Measurements from ENCODE around the gene FGD2. TPM values are rescaled to one million over a fixed set of nuclear protein-coding genes. Genes with fewer than 3 reads are reported as not detected.

Gene FGD2, protein sequence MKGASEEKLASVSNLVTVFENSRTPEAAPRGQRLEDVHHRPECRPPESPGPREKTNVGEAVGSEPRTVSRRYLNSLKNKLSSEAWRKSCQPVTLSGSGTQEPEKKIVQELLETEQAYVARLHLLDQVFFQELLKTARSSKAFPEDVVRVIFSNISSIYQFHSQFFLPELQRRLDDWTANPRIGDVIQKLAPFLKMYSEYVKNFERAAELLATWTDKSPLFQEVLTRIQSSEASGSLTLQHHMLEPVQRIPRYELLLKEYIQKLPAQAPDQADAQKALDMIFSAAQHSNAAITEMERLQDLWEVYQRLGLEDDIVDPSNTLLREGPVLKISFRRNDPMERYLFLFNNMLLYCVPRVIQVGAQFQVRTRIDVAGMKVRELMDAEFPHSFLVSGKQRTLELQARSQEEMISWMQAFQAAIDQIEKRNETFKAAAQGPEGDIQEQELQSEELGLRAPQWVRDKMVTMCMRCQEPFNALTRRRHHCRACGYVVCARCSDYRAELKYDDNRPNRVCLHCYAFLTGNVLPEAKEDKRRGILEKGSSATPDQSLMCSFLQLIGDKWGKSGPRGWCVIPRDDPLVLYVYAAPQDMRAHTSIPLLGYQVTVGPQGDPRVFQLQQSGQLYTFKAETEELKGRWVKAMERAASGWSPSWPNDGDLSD
- polyA plus RNA-seq (2013, experiment 1 of 2): not detected
- not detected for polyA plus RNA-seq (2013, experiment 2 of 2)

- H3K4me1 ChIP-seq (ENCODE audit: control insufficient read depth, insufficient read depth, low read length, poor library complexity, severe bottlenecking): no peaks in the 10 kb centered on the region
- H3K9me3 ChIP-seq (ENCODE audit: control insufficient read depth, low read length): no peaks in the 10 kb centered on the region
- no peak within 1 kb of the TSS for H3K27ac ChIP-seq (ENCODE audit: low read depth, low read length, severe bottlenecking)
- H3K4me3 ChIP-seq (ENCODE audit: extremely low read depth, insufficient read depth, low read length, poor library complexity, severe bottlenecking): no peak within 1 kb of the TSS
- H3K36me3 ChIP-seq (ENCODE audit: control insufficient read depth, insufficient read depth, low read length): no peaks in the 10 kb centered on the region
- WGBS, 2 experiments (ENCODE audit: insufficient coverage in 2 of 2): 79 to 89% methylated on average over 5 to 12 of the region's 14 CpGs
These were observed at the start of gene FGD2 for GRCh38 chr6:37005061-37005810. TSS of gene FGD2 (plus strand) at chr6:37005655. CDS start at chr6:37005818, 163 bp downstream.

DNA sequence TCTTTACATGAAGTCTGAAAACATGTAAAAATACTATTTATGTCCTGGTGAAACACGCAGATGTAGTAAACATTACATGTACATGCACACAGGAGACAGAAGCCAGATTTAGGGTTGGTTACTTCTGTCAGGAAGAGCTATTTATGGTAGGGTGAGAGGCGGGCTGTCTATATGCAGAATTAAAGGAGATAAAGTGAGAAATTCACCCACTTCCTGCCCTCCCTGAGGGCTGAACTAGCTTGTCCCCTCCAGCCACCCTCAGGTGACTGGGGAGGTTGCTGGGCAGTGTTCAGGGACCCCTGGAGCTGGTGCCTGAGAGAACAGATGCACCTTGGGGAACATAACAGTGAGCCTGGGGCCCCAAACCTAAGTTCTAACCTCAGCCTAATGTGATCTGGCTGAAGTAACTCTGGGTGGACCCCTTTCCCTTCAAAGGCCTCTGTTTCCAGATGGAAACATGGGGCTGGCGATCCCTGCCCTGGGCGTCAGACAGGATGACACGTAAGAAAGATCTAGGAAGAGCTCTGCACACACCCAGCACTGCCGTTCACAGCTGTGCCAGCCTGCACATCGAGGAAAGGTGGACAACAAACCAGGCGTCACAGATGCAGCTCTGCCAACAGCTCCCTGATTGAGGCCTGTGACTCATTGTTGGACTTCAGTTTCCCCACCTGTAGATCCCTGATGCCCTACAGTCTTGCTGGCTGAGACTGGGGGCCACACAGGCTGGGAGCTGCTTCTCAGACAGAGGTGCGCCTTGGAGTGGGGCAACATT, 49.6 kb upstream of the FGD2 start:
- WGBS, 2 experiments (ENCODE audit: insufficient coverage in 2 of 2): 90 to 95% methylated on average over 6 to 7 of the region's 9 CpGs
- H3K4me1 ChIP-seq (ENCODE audit: control insufficient read depth, insufficient read depth, low read length, poor library complexity, severe bottlenecking): peaks cover 17% of the 10 kb centered on the region
- no peaks in the 10 kb centered on the region for H3K36me3 ChIP-seq (ENCODE audit: control insufficient read depth, insufficient read depth, low read length)
- no peaks in the 10 kb centered on the region for H3K9me3 ChIP-seq (ENCODE audit: control insufficient read depth, low read length)
- no peak overlapping the region for H3K27ac ChIP-seq (ENCODE audit: low read depth, low read length, severe bottlenecking)
- no peak overlapping the region for H3K4me3 ChIP-seq (ENCODE audit: extremely low read depth, insufficient read depth, low read length, poor library complexity, severe bottlenecking)

DNA sequence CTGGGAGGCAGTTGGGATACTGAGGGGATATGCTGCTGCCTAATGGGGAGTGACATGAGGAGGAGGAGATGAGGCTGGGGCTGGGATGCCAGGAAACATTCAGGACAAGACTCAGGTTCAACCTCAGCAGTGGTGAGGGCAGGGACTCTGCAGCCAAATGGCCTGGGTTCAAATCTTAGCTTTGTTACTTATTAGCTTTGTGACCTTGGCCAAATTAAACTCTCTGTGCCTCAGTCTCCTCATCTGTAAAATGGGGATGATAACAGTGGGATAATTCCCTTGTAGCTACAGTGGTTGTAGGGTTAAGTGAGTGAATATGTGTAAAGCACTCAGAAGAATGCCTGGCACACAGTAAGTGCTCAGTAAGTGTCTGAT, 49.0 kb upstream of the FGD2 start:
- no peaks in the 10 kb centered on the region for H3K9me3 ChIP-seq (ENCODE audit: control insufficient read depth, low read length)
- no peak overlapping the region for H3K27ac ChIP-seq (ENCODE audit: low read depth, low read length, severe bottlenecking)
- no peaks in the 10 kb centered on the region for H3K36me3 ChIP-seq (ENCODE audit: control insufficient read depth, insufficient read depth, low read length)
- peaks cover 20% of the 10 kb centered on the region for H3K4me1 ChIP-seq (ENCODE audit: control insufficient read depth, insufficient read depth, low read length, poor library complexity, severe bottlenecking)
- no peak overlapping the region for H3K4me3 ChIP-seq (ENCODE audit: extremely low read depth, insufficient read depth, low read length, poor library complexity, severe bottlenecking)

GRCh38 chr6:36957773-36958271, 47.6 kb upstream of the FGD2 start:
- Histone ChIP-seq H3K4me1 (ENCODE audit: control insufficient read depth, insufficient read depth, low read length, poor library complexity, severe bottlenecking) (peaks cover 20% of the 10 kb centered on the region), H3K27ac (ENCODE audit: low read depth, low read length, severe bottlenecking) (no peak overlapping the region), H3K9me3 (ENCODE audit: control insufficient read depth, low read length) (no peaks in the 10 kb centered on the region), H3K36me3 (ENCODE audit: control insufficient read depth, insufficient read depth, low read length) (no peaks in the 10 kb centered on the region), H3K4me3 (ENCODE audit: extremely low read depth, insufficient read depth, low read length, poor library complexity, severe bottlenecking) (no peak overlapping the region)
- 90 to 96% methylated on average over 8 to 9 of the region's 9 CpGs for WGBS, 2 experiments (ENCODE audit: insufficient coverage in 2 of 2)

DNA sequence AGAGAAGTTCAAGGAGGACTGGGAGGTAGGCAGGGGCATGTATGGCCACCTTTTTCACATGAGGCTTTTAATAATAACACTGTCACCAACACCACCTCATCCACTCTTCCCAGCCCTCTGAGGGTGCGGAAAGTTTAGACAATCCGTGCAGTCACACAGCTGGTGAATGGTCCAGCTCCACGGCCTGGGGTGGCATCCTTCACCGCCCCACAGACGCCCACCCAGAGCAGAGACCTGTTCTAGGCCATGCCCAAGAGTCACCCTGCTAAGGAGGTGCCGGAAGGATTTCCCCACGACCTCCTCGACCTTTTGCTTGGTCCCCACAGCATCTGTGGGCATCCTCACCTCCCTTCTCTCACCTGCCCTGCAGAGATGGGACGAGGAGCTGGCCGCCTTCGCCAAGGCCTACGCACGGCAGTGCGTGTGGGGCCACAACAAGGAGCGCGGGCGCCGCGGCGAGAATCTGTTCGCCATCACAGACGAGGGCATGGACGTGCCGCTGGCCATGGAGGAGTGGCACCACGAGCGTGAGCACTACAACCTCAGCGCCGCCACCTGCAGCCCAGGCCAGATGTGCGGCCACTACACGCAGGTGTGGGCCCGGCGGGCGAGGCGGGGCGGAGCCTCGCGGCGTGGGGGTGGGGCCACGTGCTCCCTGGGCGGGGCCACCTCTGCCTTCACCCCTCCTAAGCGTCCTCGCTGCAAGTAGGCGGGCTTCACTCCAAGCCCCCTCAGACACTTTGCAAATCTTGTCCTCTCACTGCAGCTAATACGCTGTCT, 46.5 kb upstream of the FGD2 start:
- WGBS, 2 experiments (ENCODE audit: insufficient coverage in 2 of 2): 92 to 95% methylated on average over 43 to 44 of the region's 44 CpGs
- no peak overlapping the region for H3K4me3 ChIP-seq (ENCODE audit: extremely low read depth, insufficient read depth, low read length, poor library complexity, severe bottlenecking)

DNA sequence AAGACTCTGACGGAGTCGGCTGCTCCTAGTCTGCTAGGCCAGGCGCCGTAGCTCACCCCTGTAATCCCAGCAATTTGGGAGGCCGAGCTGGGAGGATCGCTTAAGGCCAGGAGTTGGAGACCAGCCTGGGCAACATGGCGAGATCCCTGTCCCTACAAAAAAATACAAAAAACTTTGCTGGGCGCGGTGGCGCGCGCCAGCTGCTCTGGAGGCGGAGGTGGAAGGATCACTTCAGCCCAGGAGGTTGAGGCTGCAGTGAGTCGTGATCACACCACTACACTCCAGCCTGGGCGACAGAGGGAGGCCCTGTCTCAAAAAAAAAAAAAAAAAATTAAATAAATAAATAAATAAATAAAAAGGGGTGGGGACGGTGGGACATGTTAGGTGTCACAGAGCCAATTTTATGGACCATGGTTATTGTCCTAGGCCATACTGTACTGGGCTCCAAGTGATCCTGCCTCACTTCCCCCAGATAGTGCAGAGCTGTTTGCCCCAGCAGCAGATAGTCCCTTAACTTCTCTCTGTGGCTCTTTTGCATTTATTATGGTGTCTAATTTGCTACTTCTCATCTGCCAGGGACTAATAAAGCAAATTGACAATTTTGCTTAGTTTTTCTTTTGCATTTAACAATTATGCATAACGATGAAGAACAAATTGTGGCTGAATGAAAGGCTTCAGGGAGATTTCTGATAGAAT, 45.8 kb upstream of the FGD2 start:
- H3K27ac ChIP-seq (ENCODE audit: low read depth, low read length, severe bottlenecking): no peak overlapping the region
- 95 to 97% methylated on average over 11 to 13 of the region's 17 CpGs for WGBS, 2 experiments (ENCODE audit: insufficient coverage in 2 of 2)
- peaks cover 14% of the 10 kb centered on the region for H3K4me1 ChIP-seq (ENCODE audit: control insufficient read depth, insufficient read depth, low read length, poor library complexity, severe bottlenecking)
- H3K36me3 ChIP-seq (ENCODE audit: control insufficient read depth, insufficient read depth, low read length): no peaks in the 10 kb centered on the region
- no peak overlapping the region for H3K4me3 ChIP-seq (ENCODE audit: extremely low read depth, insufficient read depth, low read length, poor library complexity, severe bottlenecking)
- no peaks in the 10 kb centered on the region for H3K9me3 ChIP-seq (ENCODE audit: control insufficient read depth, low read length)

More for the DNA sequence above, 46.5 kb upstream of the FGD2 start:
- Histone ChIP-seq H3K36me3 (ENCODE audit: control insufficient read depth, insufficient read depth, low read length) (no peaks in the 10 kb centered on the region), H3K4me1 (ENCODE audit: control insufficient read depth, insufficient read depth, low read length, poor library complexity, severe bottlenecking) (peaks cover 20% of the 10 kb centered on the region), H3K27ac (ENCODE audit: low read depth, low read length, severe bottlenecking) (no peak overlapping the region), H3K9me3 (ENCODE audit: control insufficient read depth, low read length) (no peaks in the 10 kb centered on the region)

GRCh38 chr6:36961441-36962435, 43.7 kb upstream of the FGD2 start:
- Histone ChIP-seq H3K4me3 (ENCODE audit: extremely low read depth, insufficient read depth, low read length, poor library complexity, severe bottlenecking) (no peak overlapping the region), H3K36me3 (ENCODE audit: control insufficient read depth, insufficient read depth, low read length) (peaks cover 8% of the 10 kb centered on the region), H3K27ac (ENCODE audit: low read depth, low read length, severe bottlenecking) (no peak overlapping the region), H3K9me3 (ENCODE audit: control insufficient read depth, low read length) (no peaks in the 10 kb centered on the region), H3K4me1 (ENCODE audit: control insufficient read depth, insufficient read depth, low read length, poor library complexity, severe bottlenecking) (peaks cover 13% of the 10 kb centered on the region)
- 90 to 93% methylated on average over 33 to 35 of the region's 40 CpGs for WGBS, 2 experiments (ENCODE audit: insufficient coverage in 2 of 2)

GRCh38 chr6:36962874-36963273, 42.6 kb upstream of the FGD2 start:
- Histone ChIP-seq H3K4me1 (ENCODE audit: control insufficient read depth, insufficient read depth, low read length, poor library complexity, severe bottlenecking) (peaks cover 13% of the 10 kb centered on the region), H3K4me3 (ENCODE audit: extremely low read depth, insufficient read depth, low read length, poor library complexity, severe bottlenecking) (no peak overlapping the region), H3K9me3 (ENCODE audit: control insufficient read depth, low read length) (no peaks in the 10 kb centered on the region), H3K27ac (ENCODE audit: low read depth, low read length, severe bottlenecking) (no peak overlapping the region), H3K36me3 (ENCODE audit: control insufficient read depth, insufficient read depth, low read length) (peaks cover 19% of the 10 kb centered on the region)
- WGBS, 2 experiments (ENCODE audit: insufficient coverage in 2 of 2): 60 to 67% methylated on average over 12 of the region's 12 CpGs

All from mesodermal cell (in vitro differentiated cells).